EH (cell line): Measurements from ENCODE around the gene JMJD1C.
"Not testable (repeated sequence)": the region's sequence is repeated elsewhere in the genome, so short reads cannot be mapped to it uniquely, and the experiment has no call there.

Source experiments
- DNase-seq: peaks from one replicate; pipeline ENCODE4 v3.0.0-alpha.2; 2015; ENCODE audit warnings: low read depth

The JMJD1C gene

GRCh38 chr10:63355682-63356081 is 110.1 kb downstream of the JMJD1C start:
- no peak for DNase-seq

GRCh38 chr10:63352976-63353375 is 112.8 kb downstream of the JMJD1C start:
- no peak for DNase-seq

GRCh38 chr10:63348245-63348850 is 117.4 kb downstream of the JMJD1C start:
- DNase-seq: no peak

- peak; percentile 59 for DNase-seq
Observed at GRCh38 chr10:63346015-63346441, 119.7 kb downstream of the JMJD1C start.

GRCh38 chr10:63344269-63344668 is 121.5 kb downstream of the JMJD1C start:
- no peak for DNase-seq

- peak; percentile 31 for DNase-seq
Observed at GRCh38 chr10:63343476-63343875, 122.3 kb downstream of the JMJD1C start.

- not testable (repeated sequence) for DNase-seq
Observed at GRCh38 chr10:63339640-63340039, 126.1 kb downstream of the JMJD1C start.

- DNase-seq: peak; percentile 1
Observed at GRCh38 chr10:63337455-63338251, 128.1 kb downstream of the JMJD1C start.

- peak; percentile 50 for DNase-seq
Observed at GRCh38 chr10:63331586-63331985, 134.2 kb downstream of the JMJD1C start.

- DNase-seq: no peak
Observed at GRCh38 chr10:63324495-63324854, 141.3 kb downstream of the JMJD1C start.

GRCh38 chr10:63323701-63324494 is 141.9 kb downstream of the JMJD1C start:
- no peak for DNase-seq

- no peak for DNase-seq
Observed at GRCh38 chr10:63320683-63321082, 145.1 kb downstream of the JMJD1C start.

- DNase-seq: no peak
Observed at GRCh38 chr10:63319231-63319630, 146.5 kb downstream of the JMJD1C start.

GRCh38 chr10:63318491-63318890 is 147.3 kb downstream of the JMJD1C start:
- DNase-seq: no peak

GRCh38 chr10:63314020-63314419 is 151.8 kb downstream of the JMJD1C start:
- DNase-seq: no peak

GRCh38 chr10:63313066-63313717 is 152.6 kb downstream of the JMJD1C start:
- peak; percentile 13 for DNase-seq

- no peak for DNase-seq
Observed at GRCh38 chr10:63308628-63309027, 157.1 kb downstream of the JMJD1C start.

GRCh38 chr10:63304146-63304545 is 161.6 kb downstream of the JMJD1C start:
- no peak for DNase-seq

- DNase-seq: no peak
Observed at GRCh38 chr10:63300801-63301200, 165.0 kb downstream of the JMJD1C start.

GRCh38 chr10:63297941-63298340 is 167.8 kb downstream of the JMJD1C start:
- no peak for DNase-seq

- no peak for DNase-seq
Observed at GRCh38 chr10:63294781-63295180, 171.0 kb downstream of the JMJD1C start.

- DNase-seq: not testable (repeated sequence)
Observed at GRCh38 chr10:63292847-63293246, 172.9 kb downstream of the JMJD1C start.
